Upper lobe of left lung (tissue), 6 donors: ENCODE results near the gene CYP1A1. TPM values are rescaled to one million over a fixed set of nuclear protein-coding genes. Genes with fewer than 3 reads are reported as not detected.

ENCODE experiments used
- ATAC-seq, 2 donors: fragments of 200-7000 bp; cut with Tn5 transposase; one replicate each; pipeline ENCODE4 v1.9.1; 2022; ENCODE audit warnings: mild to moderate bottlenecking in 2 of 2, moderate library complexity in 2 of 2; ENCODE audit not compliant: low FRiP score in 2 of 2
- DNase-seq, 2 donors: peaks; one replicate each; pipeline ENCODE4 v3.0.0-alpha.2; 2019 to 2020
- H3K27ac ChIP-seq, 4 donors: fragments of 200-600 bp; sonication (generic); one replicate each; pipeline ENCODE4 v1.5.1; 2016 to 2019
- H3K27me3 ChIP-seq, 4 donors: fragments of 200-600 bp; sonication (generic); one replicate each; pipeline ENCODE4 v1.5.1; 2017 to 2019
- H3K36me3 ChIP-seq, 4 donors: fragments of 200-600 bp; sonication (generic); one replicate each; pipeline ENCODE4 v1.5.1; 2016 to 2019
- H3K4me1 ChIP-seq, 4 donors: fragments of 200-600 bp; sonication (generic); one replicate each; pipeline ENCODE4 v1.5.1; 2018 to 2019
- H3K4me3 ChIP-seq, 4 donors: fragments of 200-600 bp; sonication (generic); one replicate each; pipeline ENCODE4 v1.5.1; 2017 to 2019; ENCODE audit warnings: mild to moderate bottlenecking in 2 of 4, moderate library complexity in 1 of 4
- H3K9me3 ChIP-seq, 4 donors: fragments of 200-600 bp; sonication (generic); one replicate each; pipeline ENCODE4 v1.5.1; 2018 to 2019
- CTCF ChIP-seq, 6 experiments: fragments of 450-650 bp in 4 of 6; fragments of 200-600 bp in 2 of 6; sonication (generic) in 2 of 6; IDR thresholded peaks; one replicate each; pipeline ENCODE4 v1.5.1; 2016 to 2019; ENCODE audit warnings: antibody characterized with exemption in 6 of 6
- EP300 ChIP-seq, 4 donors: sonication (generic); formaldehyde crosslinking; IDR thresholded peaks; one replicate each; pipeline ENCODE4 v1.5.1; 2017; ENCODE audit warnings: antibody characterized with exemption in 4 of 4, control low read depth in 2 of 4
- POLR2A ChIP-seq, 4 donors: fragments of 450-650 bp; IDR thresholded peaks; one replicate each; pipeline ENCODE4 v1.5.1; 2016 to 2017; ENCODE audit warnings: antibody characterized with exemption in 4 of 4, mild to moderate bottlenecking in 2 of 4
- POLR2AphosphoS5 ChIP-seq, 2 donors: sonication (generic); formaldehyde crosslinking; IDR thresholded peaks; one replicate each; pipeline ENCODE4 v1.5.1; 2017; ENCODE audit warnings: antibody characterized with exemption in 2 of 2
- WGBS, 2 donors: methylation state at CpG; one replicate each; pipeline ENCODE4 v1.1.5; 2017 to 2018; 5-methylcytosine and 5-hydroxymethylcytosine counted together
- total RNA-seq, 6 donors: library from RNA; depleted of rRNA in 4 of 6; stranded (reverse); fragments of >200 nt in 4 of 6; gene quantifications; one replicate each; pipeline versions ENCODE4 v1.1.0 to v1.2.1, GENCODE V29; 2016 to 2021
- donor health status: DM: no; HTN: no; CAD: no; lungs with moderate emphysema.
- donor health status: DM: no; HTN: yes; CAD: no; lungs with severe emphysema.

CYP1A1 gene
- total RNA-seq, 6 donors from 2014 or later = 0.46 to 6.1 (median 0.92) TPM; not detected in 1

- H3K27me3 ChIP-seq = no peaks in the 10 kb centered on the region
- no peak for DNase-seq
- TF ChIP-seq POLR2A (IDR thresholded peaks at IDR 0.05) (no peak), CTCF (IDR thresholded peaks at IDR 0.05) (no peak), EP300 (IDR thresholded peaks at IDR 0.05) (no peak), POLR2AphosphoS5 (IDR thresholded peaks at IDR 0.05) (no peak)
These were observed 44.9 kb downstream of the CYP1A1 start for GRCh38 chr15:74680456-74680855.

GRCh38 chr15:74676801-74677200 lies 48.5 kb downstream of the CYP1A1 start:
- H3K4me1 ChIP-seq = no peaks in the 10 kb centered on the region
- no peak for ATAC-seq
- no peak for DNase-seq
- WGBS, 2 donors = 88 to 97% methylated on average over 7 of the region's 7 CpGs
- H3K27me3 ChIP-seq = no peaks in the 10 kb centered on the region
- no peak overlapping the region for H3K4me3 ChIP-seq
- TF ChIP-seq POLR2A (IDR thresholded peaks at IDR 0.05) (no peak), EP300 (IDR thresholded peaks at IDR 0.05) (no peak), CTCF (IDR thresholded peaks at IDR 0.05) (no peak), POLR2AphosphoS5 (IDR thresholded peaks at IDR 0.05) (no peak)
- no peak overlapping the region for H3K27ac ChIP-seq
- H3K9me3 ChIP-seq = no peaks in the 10 kb centered on the region
- peaks cover 4 to 21% (median 10%) of the 10 kb centered on the region in 4 donors for H3K36me3 ChIP-seq

More at GRCh38 chr15:74680456-74680855, 44.9 kb downstream of the CYP1A1 start:
- no peak for ATAC-seq
- H3K36me3 ChIP-seq = peaks cover 0 to 5% (median 0%) of the 10 kb centered on the region in 4 donors
- 90 to 91% methylated on average over 2 of the region's 2 CpGs for WGBS, 2 donors
- no peak overlapping the region for H3K4me3 ChIP-seq
- H3K9me3 ChIP-seq = no peaks in the 10 kb centered on the region
- H3K4me1 ChIP-seq = no peaks in the 10 kb centered on the region
- H3K27ac ChIP-seq = no peak overlapping the region

- Histone ChIP-seq H3K4me1 (no peaks in the 10 kb centered on the region), H3K9me3 (no peaks in the 10 kb centered on the region), H3K36me3 (peaks cover 7 to 38% (median 15%) of the 10 kb centered on the region in 4 donors), H3K4me3 (no peak overlapping the region), H3K27me3 (no peaks in the 10 kb centered on the region), H3K27ac (no peak overlapping the region)
- ATAC-seq (no peak), DNase-seq (no peak)
- TF ChIP-seq CTCF (IDR thresholded peaks at IDR 0.05) (no peak), EP300 (IDR thresholded peaks at IDR 0.05) (no peak), POLR2AphosphoS5 (IDR thresholded peaks at IDR 0.05) (no peak), POLR2A (IDR thresholded peaks at IDR 0.05) (no peak)
- WGBS, 2 donors = 78 to 81% methylated on average over 3 of the region's 3 CpGs
These were observed 51.2 kb downstream of the CYP1A1 start for GRCh38 chr15:74674161-74674560.

GRCh38 chr15:74669627-74670026 lies 55.7 kb downstream of the CYP1A1 start:
- 96 to 97% methylated on average over 4 of the region's 4 CpGs for WGBS, 2 donors
- no peaks in the 10 kb centered on the region for H3K27me3 ChIP-seq
- H3K36me3 ChIP-seq = peaks cover 7 to 43% (median 15%) of the 10 kb centered on the region in 4 donors
- H3K27ac ChIP-seq = no peak overlapping the region
- ATAC-seq (no peak), DNase-seq (no peak)
- TF ChIP-seq POLR2AphosphoS5 (IDR thresholded peaks at IDR 0.05) (no peak), CTCF (IDR thresholded peaks at IDR 0.05) (no peak), EP300 (IDR thresholded peaks at IDR 0.05) (no peak), POLR2A (IDR thresholded peaks at IDR 0.05) (no peak)
- no peak overlapping the region for H3K4me3 ChIP-seq
- H3K9me3 ChIP-seq = no peaks in the 10 kb centered on the region
- peaks cover 10 to 16% (median 13%) of the 10 kb centered on the region in 4 donors for H3K4me1 ChIP-seq

Other genes with a start within 250 kb of the CYP1A1 start
- gene ARID3B, start 184.3 kb downstream of the CYP1A1 start, total RNA-seq = 10 to 100 TPM; 11.0 to 36.7 (median 14.6) TPM
- 100 to 1,000 TPM in 2 of 6 donors, 10 to 100 TPM in 4; 78.0 to 289 (median 89.7) TPM for gene CLK3, start 109.7 kb downstream of the CYP1A1 start, total RNA-seq
- gene EDC3, start 29.5 kb downstream of the CYP1A1 start, total RNA-seq = 10 to 100 TPM; 16.7 to 43.0 (median 27.7) TPM
- under 1 TPM in 2 of 6 donors, not detected in 4; 0.15 to 0.80 TPM for gene CYP1A2, start 23.3 kb upstream of the CYP1A1 start, total RNA-seq
- 100 to 1,000 TPM in 1 of 6 donors, 10 to 100 TPM in 5; 32.7 to 104 (median 64.8) TPM for gene CSK, start 56.6 kb upstream of the CYP1A1 start, total RNA-seq
- 1 to 10 TPM in 1 of 6 donors, not detected in 5; 1.0 TPM for gene LMAN1L, start 87.3 kb upstream of the CYP1A1 start, total RNA-seq
- not detected for gene CPLX3, start 101.1 kb upstream of the CYP1A1 start, total RNA-seq
- 100 to 1,000 TPM in 1 of 6 donors, 10 to 100 TPM in 5; 40.6 to 158 (median 65.0) TPM for gene ULK3, start 117.6 kb upstream of the CYP1A1 start, total RNA-seq
- 100 to 1,000 TPM in 5 of 6 donors, 10 to 100 TPM in 1; 82.8 to 155 (median 130) TPM for gene SCAMP2, start 147.8 kb upstream of the CYP1A1 start, total RNA-seq
- 10 to 100 TPM; 21.0 to 40.6 (median 30.2) TPM for gene MPI, start 164.5 kb upstream of the CYP1A1 start, total RNA-seq
- gene FAM219B, start 181.3 kb upstream of the CYP1A1 start, total RNA-seq = 100 to 1,000 TPM in 1 of 6 donors, 10 to 100 TPM in 5; 49.3 to 122 (median 71.5) TPM
- gene COX5A, start 212.5 kb upstream of the CYP1A1 start, total RNA-seq = 100 to 1,000 TPM in 2 of 6 donors, 10 to 100 TPM in 4; 50.9 to 168 (median 93.0) TPM
- 10 to 100 TPM in 5 of 6 donors, 1 to 10 TPM in 1; 9.4 to 28.4 (median 19.2) TPM for gene RPP25, start 231.2 kb upstream of the CYP1A1 start, total RNA-seq